ENCODE results near the gene LAD1. TPM values are rescaled to one million over a fixed set of nuclear protein-coding genes. Genes with fewer than 3 reads are reported as not detected.

LAD1 gene
- total and polyA plus RNA-seq, 2 of the 4 experiments (the other 2 are of a cell fraction): under 0.01 to 0.07 TPM

- peak overlapping the region; percentile 54; the same call in 1 of the 2 replicates for H3K9ac ChIP-seq (ENCODE audit: low read depth, low read length)
Measured at GRCh38 chr1:201384406-201384782, 14.7 kb downstream of the LAD1 start.

More at GRCh38 chr1:201384406-201384782, 14.7 kb downstream of the LAD1 start:
- no peak overlapping the region; the same call in 1 of the 2 replicates for H3K56ac ChIP-seq (ENCODE audit: extremely low read depth, insufficient read depth, low read length)
- ATAC-seq (ENCODE audit: low read depth): peak; percentile 69
- no TSS peak for BruUV-seq (replicated peaks)
- peak overlapping the region; percentile 95 for H3K4ac ChIP-seq (ENCODE audit: low read depth, low read length)
- no peaks in the 10 kb centered on the region for H3K9me3 ChIP-seq (ENCODE audit: control insufficient read depth, insufficient read depth, low read length)
- H2BK20ac ChIP-seq (ENCODE audit: low read depth, low read length): peak overlapping the region; percentile 96
- H2AK5ac ChIP-seq (ENCODE audit: low read depth, low read length): peak overlapping the region; percentile 96
- H4K5ac ChIP-seq (ENCODE audit: low read depth, low read length): peak overlapping the region; percentile 91
- peak overlapping the region; percentile 90 for H3K14ac ChIP-seq (replicated peaks; ENCODE audit: low read depth, low read length)
- H3K4me3 ChIP-seq (ENCODE audit: insufficient read depth, low read depth, low read length): no peak overlapping the region
- POLR2A ChIA-PET (ENCODE audit: unreplicated experiment): no interaction called here
- DNase-seq: no peak
- H2AK9ac ChIP-seq (replicated peaks; ENCODE audit: low read depth, low read length, poor library complexity): peak overlapping the region; percentile 97
- H3K27ac ChIP-seq (ENCODE audit: insufficient read depth, low read length): peak overlapping the region; percentile 95
- peak overlapping the region; percentile 62; the same call in 2 of the 3 replicates for H2BK15ac ChIP-seq (ENCODE audit: low read depth, low read length)
- H3K36me3 ChIP-seq (ENCODE audit: control insufficient read depth, insufficient read depth, low read length): no peaks in the 10 kb centered on the region
- H2BK120ac ChIP-seq (ENCODE audit: low read depth, low read length): peak overlapping the region; percentile 98
- peak overlapping the region; percentile 94 for H3K18ac ChIP-seq (ENCODE audit: low read depth, low read length)
- peak overlapping the region; percentile 87 for H3K23ac ChIP-seq (ENCODE audit: low read depth, low read length)
- H4K91ac ChIP-seq (ENCODE audit: insufficient read depth, low read depth, low read length): peak overlapping the region; percentile 96
- H3K9me1 ChIP-seq (ENCODE audit: insufficient read depth, low read length): peaks cover 21% of the 10 kb centered on the region
- peak overlapping the region; percentile 92 for H2BK5ac ChIP-seq (ENCODE audit: low read depth, low read length, poor library complexity, severe bottlenecking)
- peak overlapping the region; percentile 86 for H3K4me2 ChIP-seq (ENCODE audit: low read depth, low read length)
- dilution Hi-C loops (cut with HindIII; ENCODE audit: low sequenced_read_pairs, unreplicated experiment) (no loop called here), intact Hi-C loops (cut with micrococcal nuclease) (loop anchor here (10.0 kb wide), 1 partner anchor 1940 kb away; no protein-coding TSS in a partner anchor), in situ Hi-C loops (cut with MboI; ENCODE audit: low sequenced_read_pairs) (no loop called here)
- TF ChIP-seq USF2 (IDR thresholded peaks at IDR 0.05; ENCODE audit: low read depth, low read length) (no peak), MXI1 (IDR thresholded peaks at IDR 0.05; ENCODE audit: borderline replicate concordance, low read depth, low read length) (no peak), CHD1 (IDR thresholded peaks at IDR 0.05; ENCODE audit: low read depth, low read length) (no peak), CTCF (conservative IDR thresholded peaks at IDR 0.05; ENCODE audit: low read depth, low read length) (no peak), MAFK (IDR thresholded peaks at IDR 0.05; ENCODE audit: low read depth, low read length) (no peak), NFE2L2 (IDR thresholded peaks at IDR 0.05; ENCODE audit: low read depth, low read length) (no peak), MAZ (IDR thresholded peaks at IDR 0.05; ENCODE audit: borderline replicate concordance, low read depth, low read length) (no peak)
- CTCF ChIA-PET: interaction anchor here (1.0 kb wide), 1 partner anchor 24 kb away, joined by 3 read pairs; no protein-coding TSS in a partner anchor
- peaks cover 20% of the 10 kb centered on the region for H3K4me1 ChIP-seq (ENCODE audit: control insufficient read depth, insufficient read depth, low read length)
- no CpG with 5 or more reads among the region's 4 CpGs for whole genome bisulfite sequencing, 2 experiments (ENCODE audit: extremely low coverage in 2 of 2, insufficient read length in 1 of 2)
- H2AFZ ChIP-seq (replicated peaks; ENCODE audit: low read length, poor library complexity): peak overlapping the region; percentile 94
- H4K8ac ChIP-seq (ENCODE audit: low read depth in 2 of 2, low read length in 2 of 2): peak overlapping the region; percentile 55 to 96; a peak in 3 of 4 replicates
- no peaks in the 10 kb centered on the region; the same call in 1 of the 2 replicates for H3K27me3 ChIP-seq (ENCODE audit: control insufficient read depth, insufficient read depth, low read length)
- H4K20me1 ChIP-seq (ENCODE audit: insufficient read depth, low read length): no peaks in the 10 kb centered on the region
- H3K79me1 ChIP-seq (ENCODE audit: low read depth in 1 of 2, low read length in 2 of 2): peaks cover 0 to 3% of the 10 kb centered on the region in 2 experiments; a peak in 1 of 4 replicates
